HG03060 (cell line): ENCODE measurements around the gene NEDD4.
"Not testable (repeated sequence)": the region's sequence is repeated elsewhere in the genome, so short reads cannot be mapped to it uniquely, and the experiment has no call there.

Experiments used
- ATAC-seq: cut with Tn5 transposase; IDR thresholded peaks from one replicate; pipeline ENCODE4 v1.9.1; 2021; ENCODE audit warnings: low read depth, moderate number of reproducible peaks; ENCODE audit not compliant: unreplicated experiment

Gene NEDD4

GRCh38 chr15:56007053-56007452 lies 13.6 kb upstream of the NEDD4 start:
- not testable (repeated sequence) for ATAC-seq

- ATAC-seq: not testable (repeated sequence)
Measured at GRCh38 chr15:56006371-56006770, 13.0 kb upstream of the NEDD4 start.

- ATAC-seq: not testable (repeated sequence)
Measured at GRCh38 chr15:56004281-56004680, 10.9 kb upstream of the NEDD4 start.

- not testable (repeated sequence) for ATAC-seq
Measured at GRCh38 chr15:56003777-56004176, 10.4 kb upstream of the NEDD4 start.

GRCh38 chr15:56003277-56003676 lies 9.9 kb upstream of the NEDD4 start:
- not testable (repeated sequence) for ATAC-seq

- no peak for ATAC-seq
Measured at GRCh38 chr15:56001471-56002078, 8.2 kb upstream of the NEDD4 start.

GRCh38 chr15:55999658-56000057 lies 6.2 kb upstream of the NEDD4 start:
- no peak for ATAC-seq

GRCh38 chr15:55998478-55998877 lies 5.1 kb upstream of the NEDD4 start:
- ATAC-seq: no peak

- ATAC-seq: no peak
Measured at GRCh38 chr15:55993804-55994560, 570 bp upstream of the NEDD4 start.

- ATAC-seq: no peak
Measured at GRCh38 chr15:55992769-55993110, 672 bp downstream of the NEDD4 start.

- ATAC-seq: no peak
Measured at GRCh38 chr15:55991802-55992768, 1.3 kb downstream of the NEDD4 start.

GRCh38 chr15:55990998-55991397 lies 2.4 kb downstream of the NEDD4 start:
- ATAC-seq: no peak

GRCh38 chr15:55990516-55990915 lies 2.9 kb downstream of the NEDD4 start:
- ATAC-seq: no peak

GRCh38 chr15:55989383-55989782 lies 4.0 kb downstream of the NEDD4 start:
- ATAC-seq: no peak

- ATAC-seq: no peak
Measured at GRCh38 chr15:55981582-55982249, 11.7 kb downstream of the NEDD4 start.

- no peak for ATAC-seq
Measured at GRCh38 chr15:55980511-55980910, 12.9 kb downstream of the NEDD4 start.

GRCh38 chr15:55977231-55977630 lies 16.2 kb downstream of the NEDD4 start:
- no peak for ATAC-seq

GRCh38 chr15:55970286-55970685 lies 23.1 kb downstream of the NEDD4 start:
- no peak for ATAC-seq

- ATAC-seq: no peak
Measured at GRCh38 chr15:55969582-55969981, 23.8 kb downstream of the NEDD4 start.

GRCh38 chr15:55968923-55969322 lies 24.5 kb downstream of the NEDD4 start:
- ATAC-seq: no peak

GRCh38 chr15:55965091-55965490 lies 28.3 kb downstream of the NEDD4 start:
- ATAC-seq: no peak
